Keratinocyte (primary cell): ENCODE measurements around the gene TMED7. TPM values are rescaled to one million over a fixed set of nuclear protein-coding genes. Genes with fewer than 3 reads are reported as not detected.

Experiments
- DNase-seq: peaks from one replicate; pipeline ENCODE4 v3.0.0-alpha.2; 2011; ENCODE audit warnings: low read depth, missing footprints, low spot score
- FAIRE-seq: peaks from 2 replicates; lab custom pipeline; 2011; peaks lifted over from hg19 to GRCh38; lab: Jason Lieb, UNC
- H2AFZ ChIP-seq: 2 replicates; pipeline ENCODE4 v1.6.0; 2012; ENCODE audit warnings: low read length, control low read depth, inconsistent platforms; ENCODE audit not compliant: control insufficient read depth
- H3K27ac ChIP-seq: 2 replicates; pipeline ENCODE4 v1.5.1; 2011; ENCODE audit warnings: low read length; ENCODE audit not compliant: control insufficient read depth, insufficient read depth
- H3K27me3 ChIP-seq: 3 replicates; pipeline ENCODE4 v1.6.0; 2011; ENCODE audit warnings: low read length; ENCODE audit not compliant: control insufficient read depth, insufficient read depth; ENCODE audit errors: extremely low read depth
- H3K36me3 ChIP-seq, 2 experiments: 2 replicates in 1 of 2; 3 replicates in 1 of 2; pipeline ENCODE4 v1.5.1; 2011; ENCODE audit warnings: low read length in 2 of 2, mild to moderate bottlenecking in 1 of 2; ENCODE audit not compliant: control insufficient read depth in 2 of 2, insufficient read depth in 2 of 2; ENCODE audit errors: extremely low read depth in 1 of 2
- H3K4me1 ChIP-seq: 3 replicates; pipeline ENCODE4 v1.5.1; 2011; ENCODE audit warnings: low read length; ENCODE audit not compliant: control insufficient read depth, insufficient read depth; ENCODE audit errors: extremely low read depth
- H3K4me2 ChIP-seq: 3 replicates; pipeline ENCODE4 v1.6.0; 2011; ENCODE audit warnings: low read depth, low read length; ENCODE audit not compliant: control insufficient read depth, insufficient read depth; ENCODE audit errors: extremely low read depth
- H3K4me3 ChIP-seq, 3 experiments: fragments of 200-600 bp in 1 of 3; sonication (generic) in 1 of 3; 2 replicates in 2 of 3; 3 replicates in 1 of 3; pipeline ENCODE4 v1.5.1; 2011 to 2016; ENCODE audit warnings: low read length in 3 of 3, mild to moderate bottlenecking in 3 of 3, control low read depth in 2 of 3, inconsistent platforms in 1 of 3, low read depth in 1 of 3, mixed read lengths in 1 of 3, mixed run types in 1 of 3, moderate library complexity in 1 of 3; ENCODE audit not compliant: control insufficient read depth in 2 of 3, insufficient read depth in 2 of 3; ENCODE audit errors: extremely low read depth in 1 of 3
- H3K79me2 ChIP-seq: 2 replicates; pipeline ENCODE4 v1.6.0; 2012; ENCODE audit warnings: low read length; ENCODE audit not compliant: control insufficient read depth, insufficient read depth
- H3K9ac ChIP-seq: 3 replicates; pipeline ENCODE4 v1.6.0; 2011; ENCODE audit warnings: low read length; ENCODE audit not compliant: control insufficient read depth, insufficient read depth; ENCODE audit errors: extremely low read depth
- H3K9me1 ChIP-seq: 3 replicates; pipeline ENCODE4 v1.6.0; 2011; ENCODE audit warnings: low read length; ENCODE audit not compliant: control insufficient read depth, insufficient read depth; ENCODE audit errors: extremely low read depth
- H3K9me3 ChIP-seq: 2 replicates; pipeline ENCODE4 v1.5.1; 2012; ENCODE audit warnings: low read depth, low read length; ENCODE audit not compliant: control insufficient read depth
- H4K20me1 ChIP-seq: 3 replicates; pipeline ENCODE4 v1.6.0; 2011; ENCODE audit warnings: low read length; ENCODE audit not compliant: control insufficient read depth, insufficient read depth; ENCODE audit errors: extremely low read depth
- CTCF ChIP-seq, 3 experiments: IDR thresholded peaks in 1 of 3; conservative IDR thresholded peaks in 1 of 3; optimal IDR thresholded peaks in 1 of 3; 2 replicates in 2 of 3; 3 replicates in 1 of 3; pipeline versions ENCODE3 to v1.5.1; 2011; ENCODE audit warnings: low read length in 3 of 3, mild to moderate bottlenecking in 3 of 3, moderate library complexity in 2 of 3, control low read depth in 1 of 3, inconsistent platforms in 1 of 3; ENCODE audit not compliant: insufficient read depth in 2 of 3; ENCODE audit errors: extremely low read depth in 1 of 3
- EZH2 ChIP-seq: IDR thresholded peaks from one replicate; pipeline ENCODE4 v1.6.1; 2012; ENCODE audit warnings: inconsistent platforms, mild to moderate bottlenecking, low read length, moderate library complexity
- dilution Hi-C: fragments of 300-500 bp; cut with MboI; formaldehyde crosslinking; loops from one replicate; pipeline ENCODE4 v1.7.0; 2020; ENCODE audit warnings: low sequenced_read_pairs; ENCODE audit not compliant: extremely low pct_ligation_motif_present
- polyA plus RNA-seq, 5 experiments: library from polyadenylated mRNA; depleted of rRNA in 3 of 5; stranded (reverse) in 3 of 5; stranded (forward) in 1 of 5; unstranded in 1 of 5; fragments of >200 nt; gene quantifications; 1 replicate in 1 of 5; 2 replicates in 3 of 5; 3 replicates in 1 of 5; pipeline versions ENCODE4 v1.2.1 to v1.2.3, GENCODE V29; 2011 to 2012; ENCODE audit warnings: missing spikeins in 2 of 5, low read depth in 1 of 5, low replicate concordance in 1 of 5

Gene TMED7
- polyA plus RNA-seq, 1 donor (not counting 4 experiments of a cell fraction or from before 2014, with no cell fraction given) = 77.9 TPM

DNA sequence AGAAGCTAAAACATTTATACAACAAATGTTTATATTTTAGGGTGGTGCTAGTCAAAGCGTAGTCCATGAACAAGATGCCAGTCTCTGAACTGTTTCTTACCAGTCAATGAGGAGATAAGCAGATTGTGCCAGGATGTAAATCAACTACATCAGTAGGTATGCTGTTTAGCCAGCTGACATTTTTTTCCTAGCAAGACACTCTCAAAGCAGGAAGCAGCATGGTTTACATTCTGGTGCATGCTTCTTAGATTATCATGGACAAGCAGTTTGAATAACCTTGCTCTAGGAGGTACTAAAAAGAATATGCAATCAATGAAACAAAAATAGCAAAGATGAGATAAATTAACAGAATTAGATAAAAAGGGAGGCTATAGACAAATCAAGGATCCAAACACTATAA, 40.6 kb downstream of the TMED7 start:
- TF ChIP-seq CTCF (optimal IDR thresholded peaks at IDR 0.05 in 1 of 3, IDR thresholded peaks at IDR 0.05 in 1 of 3, conservative IDR thresholded peaks at IDR 0.05 in 1 of 3; ENCODE audit: extremely low read depth in 1 of 3, insufficient read depth in 2 of 3, low read length in 3 of 3) (no peak), EZH2 (no peak)
- H4K20me1 ChIP-seq = no peaks in the 10 kb centered on the region
- H3K4me2 ChIP-seq = peak overlapping the region; percentile 29
- no peaks in the 10 kb centered on the region for H3K27me3 ChIP-seq
- no peak overlapping the region for H3K9ac ChIP-seq
- H3K4me1 ChIP-seq = peaks cover 18% of the 10 kb centered on the region
- FAIRE-seq (no peak), DNase-seq (no peak)
- no peaks in the 10 kb centered on the region for H3K79me2 ChIP-seq
- H3K9me1 ChIP-seq = no peaks in the 10 kb centered on the region
- H3K27ac ChIP-seq = no peak overlapping the region
- H3K36me3 ChIP-seq = no peaks in the 10 kb centered on the region
- H3K4me3 ChIP-seq = peak overlapping the region in 1 of 3 experiments; percentile 19
- H2AFZ ChIP-seq = peak overlapping the region; percentile 7
- H3K9me3 ChIP-seq = no peaks in the 10 kb centered on the region
- dilution Hi-C loops = no loop called here

DNA sequence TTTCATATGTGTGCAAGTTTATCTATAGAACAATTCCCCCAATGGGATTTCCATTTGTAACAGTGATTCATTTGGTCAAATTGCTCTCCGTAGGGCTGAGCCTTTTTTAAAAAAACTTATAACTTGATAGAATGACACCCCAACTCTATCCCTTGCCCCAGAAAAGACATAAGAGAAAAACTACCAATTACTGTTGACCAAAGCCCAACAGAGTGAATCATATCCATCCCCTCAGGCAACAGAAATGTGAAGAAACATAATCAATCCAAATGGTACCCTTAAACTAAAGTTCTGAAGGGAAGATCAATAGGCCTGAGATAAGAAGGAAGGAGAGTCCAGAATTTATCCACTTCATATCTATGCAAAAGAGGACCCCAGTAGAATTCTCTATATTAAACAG, 41.3 kb downstream of the TMED7 start:
- Histone ChIP-seq H3K9ac (no peak overlapping the region), H3K79me2 (no peaks in the 10 kb centered on the region), H3K4me1 (peaks cover 18% of the 10 kb centered on the region), H4K20me1 (no peaks in the 10 kb centered on the region), H3K9me1 (no peaks in the 10 kb centered on the region), H3K36me3 (no peaks in the 10 kb centered on the region), H3K27ac (no peak overlapping the region), H3K4me2 (no peak overlapping the region), H3K27me3 (no peaks in the 10 kb centered on the region), H2AFZ (no peak overlapping the region), H3K4me3 (no peak overlapping the region), H3K9me3 (no peaks in the 10 kb centered on the region)
- no peak for TF ChIP-seq EZH2
- no peak for TF ChIP-seq CTCF (optimal IDR thresholded peaks at IDR 0.05 in 1 of 3, IDR thresholded peaks at IDR 0.05 in 1 of 3, conservative IDR thresholded peaks at IDR 0.05 in 1 of 3; ENCODE audit: extremely low read depth in 1 of 3, insufficient read depth in 2 of 3, low read length in 3 of 3)
- DNase-seq (no peak), FAIRE-seq (no peak)
- dilution Hi-C loops = no loop called here
